Vagina (tissue), 2 donors: Measurements from ENCODE around the gene LRRC10B. TPM values are rescaled to one million over a fixed set of nuclear protein-coding genes. Genes with fewer than 3 reads are reported as not detected.

Experiments
- DNase-seq, 2 donors: peaks; one replicate each; pipeline ENCODE4 v3.0.0-alpha.2; 2017; ENCODE audit errors: extremely low spot score in 2 of 2
- H3K27ac ChIP-seq: fragments of 200-600 bp; sonication (generic); one replicate; pipeline ENCODE4 v1.5.1; 2019
- H3K27me3 ChIP-seq: fragments of 200-600 bp; sonication (generic); one replicate; pipeline ENCODE4 v1.5.1; 2019
- H3K36me3 ChIP-seq, 2 donors: fragments of 200-600 bp; sonication (generic); one replicate each; pipeline ENCODE4 v1.5.1; 2017 to 2019
- H3K4me1 ChIP-seq: fragments of 200-600 bp; sonication (generic); one replicate; pipeline ENCODE4 v1.5.1; 2019
- H3K4me3 ChIP-seq, 2 donors: fragments of 200-600 bp; sonication (generic); 1 replicate in 1 of 2; 2 replicates in 1 of 2; pipeline ENCODE4 v1.5.1; 2016 to 2019
- H3K9me3 ChIP-seq: fragments of 200-600 bp; sonication (generic); one replicate; pipeline ENCODE4 v1.5.1; 2019
- POLR2A ChIP-seq, 2 donors: fragments of 450-650 bp; IDR thresholded peaks; one replicate each; pipeline ENCODE4 v1.6.1; 2017; ENCODE audit warnings: antibody characterized with exemption in 2 of 2, mild to moderate bottlenecking in 2 of 2, moderate library complexity in 2 of 2
- POLR2AphosphoS5 ChIP-seq, 2 donors: sonication (generic); formaldehyde crosslinking; IDR thresholded peaks; one replicate each; pipeline ENCODE4 v1.9.0; 2017; ENCODE audit warnings: antibody characterized with exemption in 2 of 2, mild to moderate bottlenecking in 2 of 2, low read depth in 1 of 2; ENCODE audit not compliant: insufficient read depth in 1 of 2
- intact Hi-C: fragments of 100-400 bp; cut with DNase I; formaldehyde crosslinking; loops from one replicate; pipeline ENCODE4 v1.15.1; 2023
- total RNA-seq: library from RNA; depleted of rRNA; stranded (reverse); fragments of >200 nt; gene quantifications from one replicate; pipeline ENCODE4 v1.2.3, GENCODE V29; 2016
- TF ChIP-seq, protein P1 (sequence below), 3 experiments: fragments of 450-650 bp in 2 of 3; fragments of 200-600 bp in 1 of 3; sonication (generic) in 1 of 3; IDR thresholded peaks; one replicate each; pipeline ENCODE4 v1.5.1; 2017 to 2019; ENCODE audit warnings: antibody characterized with exemption in 3 of 3, mild to moderate bottlenecking in 2 of 3, moderate library complexity in 2 of 3

The LRRC10B gene
- total RNA-seq, 1 donor from 2014 or later = 0.74 TPM

DNA sequence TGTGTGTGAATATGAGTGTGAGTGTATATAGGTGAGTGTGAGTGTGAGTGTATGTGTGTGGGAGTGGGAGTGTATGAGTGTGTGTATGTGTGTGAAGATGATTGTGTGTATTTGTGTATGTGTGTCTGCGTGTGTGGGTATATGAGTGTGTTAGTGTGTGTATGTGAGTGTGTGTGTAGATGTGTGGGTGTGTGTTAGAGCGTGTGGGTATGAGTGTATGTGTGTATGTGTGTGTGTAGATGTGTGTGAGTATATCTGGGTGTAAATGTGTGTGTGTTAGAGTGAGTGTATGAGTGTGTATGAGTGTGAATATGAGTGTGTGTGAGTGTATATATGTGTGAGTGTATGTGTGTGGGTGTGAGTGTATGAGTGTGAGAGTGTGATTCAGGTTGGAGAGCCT is 11.1 kb upstream of the LRRC10B start:
- no peaks in the 10 kb centered on the region for H3K4me1 ChIP-seq
- TF ChIP-seq POLR2AphosphoS5 (IDR thresholded peaks at IDR 0.05; ENCODE audit: insufficient read depth in 1 of 2, low read depth in 1 of 2) (no peak), POLR2A (IDR thresholded peaks at IDR 0.05) (no peak)
- TF ChIP-seq, protein P1, sequence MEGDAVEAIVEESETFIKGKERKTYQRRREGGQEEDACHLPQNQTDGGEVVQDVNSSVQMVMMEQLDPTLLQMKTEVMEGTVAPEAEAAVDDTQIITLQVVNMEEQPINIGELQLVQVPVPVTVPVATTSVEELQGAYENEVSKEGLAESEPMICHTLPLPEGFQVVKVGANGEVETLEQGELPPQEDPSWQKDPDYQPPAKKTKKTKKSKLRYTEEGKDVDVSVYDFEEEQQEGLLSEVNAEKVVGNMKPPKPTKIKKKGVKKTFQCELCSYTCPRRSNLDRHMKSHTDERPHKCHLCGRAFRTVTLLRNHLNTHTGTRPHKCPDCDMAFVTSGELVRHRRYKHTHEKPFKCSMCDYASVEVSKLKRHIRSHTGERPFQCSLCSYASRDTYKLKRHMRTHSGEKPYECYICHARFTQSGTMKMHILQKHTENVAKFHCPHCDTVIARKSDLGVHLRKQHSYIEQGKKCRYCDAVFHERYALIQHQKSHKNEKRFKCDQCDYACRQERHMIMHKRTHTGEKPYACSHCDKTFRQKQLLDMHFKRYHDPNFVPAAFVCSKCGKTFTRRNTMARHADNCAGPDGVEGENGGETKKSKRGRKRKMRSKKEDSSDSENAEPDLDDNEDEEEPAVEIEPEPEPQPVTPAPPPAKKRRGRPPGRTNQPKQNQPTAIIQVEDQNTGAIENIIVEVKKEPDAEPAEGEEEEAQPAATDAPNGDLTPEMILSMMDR (IDR thresholded peaks at IDR 0.05) = no peak
- DNase-seq = no peak
- H3K27me3 ChIP-seq = no peaks in the 10 kb centered on the region
- H3K27ac ChIP-seq = no peak overlapping the region
- no peak overlapping the region for H3K4me3 ChIP-seq
- intact Hi-C loops = no loop called here
- H3K36me3 ChIP-seq = no peaks in the 10 kb centered on the region
- H3K9me3 ChIP-seq = no peaks in the 10 kb centered on the region

DNA sequence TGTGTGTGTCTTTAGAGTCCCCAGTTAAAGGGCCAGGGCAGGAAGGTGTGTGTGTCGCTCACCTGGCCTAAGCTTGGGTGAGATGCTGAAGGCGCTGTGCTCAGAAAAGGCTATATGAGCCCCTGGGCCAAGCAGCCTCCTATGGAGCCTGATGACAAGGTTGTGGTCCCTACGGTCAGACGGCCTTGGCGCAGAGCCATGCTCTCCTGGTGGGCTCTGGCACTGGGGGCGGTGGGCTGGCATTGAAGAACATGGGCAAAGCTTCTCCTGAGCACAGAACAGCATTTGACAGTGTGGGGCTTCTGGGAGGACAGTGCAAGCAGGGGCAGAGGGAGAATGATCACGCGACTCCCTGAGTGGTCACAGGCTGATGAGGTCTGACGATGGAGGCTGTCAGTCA is 10.7 kb upstream of the LRRC10B start:
- TF ChIP-seq POLR2A (IDR thresholded peaks at IDR 0.05) (no peak), POLR2AphosphoS5 (IDR thresholded peaks at IDR 0.05; ENCODE audit: insufficient read depth in 1 of 2, low read depth in 1 of 2) (no peak)
- TF ChIP-seq, protein P1 (IDR thresholded peaks at IDR 0.05) = no peak
- H3K27ac ChIP-seq = no peak overlapping the region
- DNase-seq = no peak

DNA sequence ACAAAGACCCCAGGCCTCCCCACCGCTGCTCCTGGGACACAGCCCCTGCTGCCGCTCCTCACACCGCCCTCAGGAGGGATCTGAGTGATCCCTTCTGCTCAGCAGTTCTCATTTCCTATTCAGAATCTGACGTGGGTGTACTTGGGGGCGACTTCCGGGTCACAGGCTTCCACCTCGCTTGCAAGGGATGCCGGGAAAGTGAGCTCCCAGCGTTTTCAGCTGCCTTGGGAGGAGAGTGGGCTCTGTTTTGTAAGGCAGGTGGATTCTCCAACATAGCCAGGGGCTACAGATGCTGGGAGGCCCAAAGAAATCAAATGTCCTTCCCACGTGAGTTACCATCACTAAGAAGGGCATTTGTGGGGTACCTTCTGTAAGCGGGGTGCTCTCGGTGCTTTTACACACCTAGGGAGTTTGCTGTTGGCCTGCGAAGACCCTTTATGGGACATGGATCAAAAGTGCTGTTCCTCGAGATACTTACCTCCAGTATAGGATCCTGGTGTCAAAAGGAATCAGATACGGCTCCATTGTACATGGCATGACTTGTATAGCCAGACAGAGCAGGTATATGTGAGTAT is 9.7 kb upstream of the LRRC10B start:
- H3K27ac ChIP-seq = no peak overlapping the region
- no peaks in the 10 kb centered on the region for H3K36me3 ChIP-seq
- no peaks in the 10 kb centered on the region for H3K27me3 ChIP-seq
- TF ChIP-seq, protein P1 (IDR thresholded peaks at IDR 0.05) = no peak
- no peak for TF ChIP-seq POLR2AphosphoS5 (IDR thresholded peaks at IDR 0.05; ENCODE audit: insufficient read depth in 1 of 2, low read depth in 1 of 2)
- no peak for TF ChIP-seq POLR2A (IDR thresholded peaks at IDR 0.05)
- intact Hi-C loops = no loop called here
- no peaks in the 10 kb centered on the region for H3K9me3 ChIP-seq
- no peak overlapping the region for H3K4me3 ChIP-seq
- no peaks in the 10 kb centered on the region for H3K4me1 ChIP-seq
- no peak for DNase-seq

More for the DNA sequence above, 10.7 kb upstream of the LRRC10B start:
- H3K4me1 ChIP-seq = no peaks in the 10 kb centered on the region
- intact Hi-C loops = no loop called here
- no peaks in the 10 kb centered on the region for H3K36me3 ChIP-seq
- H3K27me3 ChIP-seq = no peaks in the 10 kb centered on the region
- H3K4me3 ChIP-seq = no peak overlapping the region
- no peaks in the 10 kb centered on the region for H3K9me3 ChIP-seq

GRCh38 chr11:61499816-61500491 is 8.6 kb upstream of the LRRC10B start:
- TF ChIP-seq POLR2A (IDR thresholded peaks at IDR 0.05) (no peak), POLR2AphosphoS5 (IDR thresholded peaks at IDR 0.05; ENCODE audit: insufficient read depth in 1 of 2, low read depth in 1 of 2) (no peak)
- TF ChIP-seq, protein P1 (IDR thresholded peaks at IDR 0.05) = no peak
- H3K27me3 ChIP-seq = no peaks in the 10 kb centered on the region
- no peaks in the 10 kb centered on the region for H3K4me1 ChIP-seq
- H3K9me3 ChIP-seq = no peaks in the 10 kb centered on the region
- no peak overlapping the region for H3K4me3 ChIP-seq
- no peak for DNase-seq
- H3K27ac ChIP-seq = no peak overlapping the region
- H3K36me3 ChIP-seq = no peaks in the 10 kb centered on the region
- intact Hi-C loops = no loop called here

- TF ChIP-seq, protein P1 (IDR thresholded peaks at IDR 0.05) = no peak
- Histone ChIP-seq H3K27ac (no peak overlapping the region), H3K36me3 (no peaks in the 10 kb centered on the region), H3K27me3 (no peaks in the 10 kb centered on the region), H3K4me1 (no peaks in the 10 kb centered on the region), H3K4me3 (no peak overlapping the region), H3K9me3 (no peaks in the 10 kb centered on the region)
- intact Hi-C loops = no loop called here
- no peak for DNase-seq
Measured at GRCh38 chr11:61502522-61502921, 6.0 kb upstream of the LRRC10B start.
